Left renal pelvis (tissue), 4 donors: ENCODE results near the gene PSMC2. TPM values are rescaled to one million over a fixed set of nuclear protein-coding genes. Genes with fewer than 3 reads are reported as not detected.
"Not testable (repeated sequence)": the region's sequence is repeated elsewhere in the genome, so short reads cannot be mapped to it uniquely, and the experiment has no call there.

ENCODE experiments used
- DNase-seq, 4 donors: peaks; one replicate each; pipeline ENCODE4 v3.0.0-alpha.2; 2013; ENCODE audit warnings: low read depth in 4 of 4, low spot score in 3 of 4
- polyA plus RNA-seq, 4 donors: library from polyadenylated mRNA; unstranded; fragments of 120-200 nt; gene quantifications; one replicate each; pipeline ENCODE4 v1.2.1, GENCODE V29; 2013; ENCODE audit not compliant: insufficient read length in 4 of 4

The PSMC2 gene
- polyA plus RNA-seq, 4 donors = 99.4 to 129 (median 108) TPM

GRCh38 chr7:103373866-103374643 lies 26.6 kb downstream of the PSMC2 start:
- DNase-seq = no peak

- DNase-seq = no peak
These were observed 32.0 kb downstream of the PSMC2 start for GRCh38 chr7:103379270-103379975.

GRCh38 chr7:103380395-103381191 lies 33.1 kb downstream of the PSMC2 start:
- no peak for DNase-seq

- no peak for DNase-seq
These were observed 34.0 kb downstream of the PSMC2 start for GRCh38 chr7:103381280-103382031.

GRCh38 chr7:103382032-103382402 lies 34.6 kb downstream of the PSMC2 start:
- DNase-seq = no peak

- no peak for DNase-seq
These were observed 39.8 kb downstream of the PSMC2 start for GRCh38 chr7:103387242-103387641.

- no peak for DNase-seq
These were observed 41.2 kb downstream of the PSMC2 start for GRCh38 chr7:103388469-103389140.

- no peak for DNase-seq
These were observed 41.8 kb downstream of the PSMC2 start for GRCh38 chr7:103389263-103389662.

GRCh38 chr7:103391150-103391549 lies 43.7 kb downstream of the PSMC2 start:
- no peak for DNase-seq

GRCh38 chr7:103391976-103392375 lies 44.5 kb downstream of the PSMC2 start:
- DNase-seq = no peak

GRCh38 chr7:103394566-103394965 lies 47.1 kb downstream of the PSMC2 start:
- no peak for DNase-seq

- no peak for DNase-seq
These were observed 47.6 kb downstream of the PSMC2 start for GRCh38 chr7:103395071-103395470.

GRCh38 chr7:103396471-103396870 lies 49.0 kb downstream of the PSMC2 start:
- DNase-seq = no peak

GRCh38 chr7:103398483-103399127 lies 51.2 kb downstream of the PSMC2 start:
- DNase-seq = no peak

GRCh38 chr7:103399687-103400086 lies 52.2 kb downstream of the PSMC2 start:
- not testable (repeated sequence) for DNase-seq

GRCh38 chr7:103405789-103406613 lies 58.6 kb downstream of the PSMC2 start:
- not testable (repeated sequence) for DNase-seq

GRCh38 chr7:103412151-103412550 lies 64.7 kb downstream of the PSMC2 start:
- DNase-seq = no peak

- no peak for DNase-seq
These were observed 66.0 kb downstream of the PSMC2 start for GRCh38 chr7:103413407-103413806.

- DNase-seq = no peak
These were observed 70.8 kb downstream of the PSMC2 start for GRCh38 chr7:103418241-103418640.
